DND-41 (cell line): ENCODE measurements around the gene INTS12.

Experiments
- ATAC-seq: fragments of 200-7000 bp; cut with Tn5 transposase; 3 replicates; pipeline ENCODE4 v1.9.1; 2021; ENCODE audit warnings: low read depth; ENCODE audit not compliant: insufficient read depth
- DNase-seq: peaks from one replicate; pipeline ENCODE4 v3.0.0-alpha.2; 2020
- H2AFZ ChIP-seq: 2 replicates; pipeline ENCODE4 v1.6.0; 2012; ENCODE audit warnings: low read depth, low read length
- H3K27ac ChIP-seq: 2 replicates; pipeline ENCODE4 v1.5.1; 2012; ENCODE audit warnings: low read length, inconsistent platforms
- H3K27me3 ChIP-seq: fragments of 200-600 bp; sonication (generic); 2 replicates; pipeline ENCODE4 v1.6.0; 2012; ENCODE audit warnings: low read length, mild to moderate bottlenecking, inconsistent platforms; ENCODE audit not compliant: insufficient read depth, poor library complexity
- H3K36me3 ChIP-seq: 2 replicates; pipeline ENCODE4 v1.5.1; 2012; ENCODE audit warnings: low read length, inconsistent platforms; ENCODE audit not compliant: insufficient read depth
- H3K4me1 ChIP-seq: 2 replicates; pipeline ENCODE4 v1.5.1; 2012; ENCODE audit warnings: mild to moderate bottlenecking, low read length; ENCODE audit not compliant: insufficient read depth
- H3K4me2 ChIP-seq: 2 replicates; pipeline ENCODE4 v1.6.0; 2012; ENCODE audit warnings: mild to moderate bottlenecking, moderate library complexity, low read length, inconsistent platforms; ENCODE audit not compliant: insufficient read depth
- H3K4me3 ChIP-seq, 2 experiments: fragments of 200-600 bp in 1 of 2; shearing (Covaris generic) in 1 of 2; 2 replicates each; pipeline ENCODE4 v1.5.1; 2012 to 2016; ENCODE audit warnings: inconsistent platforms in 2 of 2, low read length in 2 of 2, mild to moderate bottlenecking in 2 of 2, low read depth in 1 of 2, moderate library complexity in 1 of 2
- H3K79me2 ChIP-seq: 2 replicates; pipeline ENCODE4 v1.6.0; 2012; ENCODE audit warnings: low read length, inconsistent platforms; ENCODE audit not compliant: insufficient read depth
- H3K9ac ChIP-seq: 2 replicates; pipeline ENCODE4 v1.6.0; 2012; ENCODE audit warnings: low read depth, mild to moderate bottlenecking, inconsistent platforms, low read length, moderate library complexity
- H3K9me3 ChIP-seq: 2 replicates; pipeline ENCODE4 v1.5.1; 2012; ENCODE audit warnings: low read length, moderate library complexity, mild to moderate bottlenecking, inconsistent platforms; ENCODE audit not compliant: insufficient read depth, severe bottlenecking
- H4K20me1 ChIP-seq: 2 replicates; pipeline ENCODE4 v1.6.0; 2012; ENCODE audit warnings: low read length; ENCODE audit not compliant: insufficient read depth
- CTCF ChIP-seq: IDR thresholded peaks from 2 replicates; pipeline ENCODE4 v1.5.1; 2012; ENCODE audit warnings: borderline replicate concordance, low read length, moderate library complexity, mild to moderate bottlenecking; ENCODE audit not compliant: poor library complexity, severe bottlenecking; ENCODE audit errors: extremely low read depth
- EZH2 ChIP-seq: IDR thresholded peaks from 3 replicates; pipeline ENCODE4 v1.6.1; 2012; ENCODE audit warnings: borderline replicate concordance, low read depth, mild to moderate bottlenecking, moderate library complexity, low read length, inconsistent platforms; ENCODE audit not compliant: severe bottlenecking

Gene INTS12

GRCh38 chr4:105662935-105663675 lies 45.4 kb downstream of the INTS12 start:
- Histone ChIP-seq H2AFZ (no peak overlapping the region), H3K79me2 (no peaks in the 10 kb centered on the region), H3K4me1 (no peaks in the 10 kb centered on the region), H3K27me3 (no peaks in the 10 kb centered on the region), H3K36me3 (no peaks in the 10 kb centered on the region), H3K27ac (no peak overlapping the region), H3K4me2 (no peak overlapping the region), H4K20me1 (no peaks in the 10 kb centered on the region), H3K4me3 (no peak overlapping the region), H3K9ac (no peak overlapping the region), H3K9me3 (no peaks in the 10 kb centered on the region)
- DNase-seq = no peak
- TF ChIP-seq CTCF (no peak), EZH2 (no peak)
- no peak for ATAC-seq

GRCh38 chr4:105661028-105661427 lies 47.5 kb downstream of the INTS12 start:
- Histone ChIP-seq H2AFZ (no peak overlapping the region), H4K20me1 (no peaks in the 10 kb centered on the region), H3K4me2 (no peak overlapping the region), H3K27me3 (no peaks in the 10 kb centered on the region), H3K36me3 (no peaks in the 10 kb centered on the region), H3K9me3 (no peaks in the 10 kb centered on the region), H3K27ac (no peak overlapping the region), H3K4me1 (no peaks in the 10 kb centered on the region), H3K4me3 (no peak overlapping the region), H3K79me2 (no peaks in the 10 kb centered on the region), H3K9ac (no peak overlapping the region)
- DNase-seq = no peak
- TF ChIP-seq CTCF (no peak), EZH2 (no peak)
- ATAC-seq = no peak

- no peaks in the 10 kb centered on the region for H3K9me3 ChIP-seq
- no peaks in the 10 kb centered on the region for H3K79me2 ChIP-seq
- H3K4me2 ChIP-seq = no peak overlapping the region
- no peak overlapping the region for H3K9ac ChIP-seq
- no peak for DNase-seq
- no peaks in the 10 kb centered on the region for H3K4me1 ChIP-seq
- no peaks in the 10 kb centered on the region for H3K27me3 ChIP-seq
- H3K27ac ChIP-seq = no peak overlapping the region
- H3K4me3 ChIP-seq = no peak overlapping the region
- H2AFZ ChIP-seq = no peak overlapping the region
- no peak for ATAC-seq
- H3K36me3 ChIP-seq = no peaks in the 10 kb centered on the region
- no peak for TF ChIP-seq EZH2
- no peak for TF ChIP-seq CTCF
- no peaks in the 10 kb centered on the region for H4K20me1 ChIP-seq
Observed at GRCh38 chr4:105659190-105659589, 49.3 kb downstream of the INTS12 start.
